ENCODE measurements around the gene SERTAD2.

GRCh38 chr2:64650296-64650695 lies 3.4 kb downstream of the SERTAD2 start:
- TF ChIP-seq POLR2A (IDR thresholded peaks at IDR 0.05) (no peak), CTCF (IDR thresholded peaks at IDR 0.05) (no peak)

All from thyroid gland (tissue), 4 donors.